HG02623 (cell line): ENCODE data around the gene NSMF.

ENCODE experiments used
- ATAC-seq: cut with Tn5 transposase; IDR thresholded peaks from one replicate; pipeline ENCODE4 v1.9.1; 2021; ENCODE audit warnings: moderate library complexity; ENCODE audit not compliant: unreplicated experiment

Gene NSMF

DNA sequence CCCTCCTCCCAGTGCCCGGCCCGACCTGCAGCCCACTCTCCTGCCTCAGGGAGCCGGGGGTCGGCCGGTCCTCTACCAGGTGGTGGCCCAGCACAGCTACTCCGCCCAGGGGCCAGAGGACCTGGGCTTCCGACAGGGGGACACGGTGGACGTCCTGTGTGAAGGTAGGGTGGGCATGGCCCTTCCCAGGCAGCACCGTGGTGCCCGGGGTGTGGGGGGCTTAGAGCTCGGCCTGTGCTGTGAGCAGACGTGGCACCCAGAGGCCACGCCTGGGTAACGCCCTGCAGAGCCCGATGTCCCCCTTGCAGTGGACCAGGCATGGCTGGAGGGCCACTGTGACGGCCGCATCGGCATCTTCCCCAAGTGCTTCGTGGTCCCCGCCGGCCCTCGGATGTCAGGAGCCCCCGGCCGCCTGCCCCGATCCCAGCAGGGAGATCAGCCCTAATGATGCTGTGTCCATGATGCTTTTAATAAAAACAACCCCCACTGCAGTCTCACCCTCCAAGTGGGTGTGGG lies 25.2 kb downstream of the NSMF start:
- ATAC-seq, result no peak

DNA sequence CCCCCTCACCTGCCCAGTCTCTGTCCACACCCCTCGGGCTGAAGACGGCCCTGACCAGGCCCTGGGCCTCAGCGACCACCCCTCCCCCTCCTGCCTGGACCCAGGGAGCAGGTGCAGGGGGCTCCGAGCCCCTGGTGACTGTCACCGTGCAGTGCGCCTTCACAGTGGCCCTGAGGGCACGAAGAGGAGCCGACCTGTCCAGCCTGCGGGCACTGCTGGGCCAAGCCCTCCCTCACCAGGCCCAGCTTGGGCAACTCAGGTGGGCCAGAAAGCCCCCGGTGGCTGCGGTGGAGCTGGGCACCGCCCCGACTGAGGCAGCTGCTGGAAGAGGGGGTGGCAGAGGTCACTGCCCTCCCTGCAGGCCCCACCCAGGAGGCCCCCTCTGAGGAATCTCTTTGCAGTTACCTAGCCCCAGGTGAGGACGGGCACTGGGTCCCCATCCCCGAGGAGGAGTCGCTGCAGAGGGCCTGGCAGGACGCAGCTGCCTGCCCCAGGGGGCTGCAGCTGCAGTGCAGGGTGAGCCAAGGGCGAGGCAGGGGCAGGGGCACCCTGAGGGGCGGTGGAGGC lies 25.7 kb downstream of the NSMF start:
- no peak for ATAC-seq

DNA sequence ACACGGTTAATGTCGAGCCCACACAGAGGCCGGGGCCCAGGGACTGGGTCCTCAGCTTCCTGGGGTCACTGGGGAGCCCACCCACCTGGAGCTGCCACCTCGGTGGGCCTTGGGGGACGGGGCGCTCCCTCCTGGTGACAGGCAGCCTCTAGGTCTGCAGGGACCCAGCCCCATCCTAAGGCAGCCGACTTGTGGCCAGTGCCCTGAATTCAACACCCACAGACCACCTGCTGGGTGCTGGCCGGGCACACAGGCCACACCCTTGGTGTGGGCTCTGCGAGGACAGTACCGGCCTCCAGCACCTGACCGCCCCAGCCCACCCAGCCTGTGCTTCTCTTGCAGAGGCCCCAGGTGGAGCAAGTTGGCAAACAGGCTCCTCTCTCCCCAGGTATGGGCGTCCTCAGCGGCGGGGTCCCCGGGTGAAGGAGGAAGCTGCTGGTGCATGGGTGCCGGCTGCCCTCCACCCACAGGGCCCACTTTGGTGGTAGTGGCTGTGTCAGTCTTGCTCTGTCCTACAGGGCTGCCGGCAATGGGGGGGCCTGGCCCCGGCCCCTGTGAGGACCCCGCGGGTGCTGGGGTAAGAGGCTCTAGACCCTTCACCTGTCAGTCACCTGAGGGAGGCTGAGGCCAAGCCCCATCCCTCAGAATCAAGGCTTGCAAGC lies 26.3 kb downstream of the NSMF start:
- no peak for ATAC-seq

DNA sequence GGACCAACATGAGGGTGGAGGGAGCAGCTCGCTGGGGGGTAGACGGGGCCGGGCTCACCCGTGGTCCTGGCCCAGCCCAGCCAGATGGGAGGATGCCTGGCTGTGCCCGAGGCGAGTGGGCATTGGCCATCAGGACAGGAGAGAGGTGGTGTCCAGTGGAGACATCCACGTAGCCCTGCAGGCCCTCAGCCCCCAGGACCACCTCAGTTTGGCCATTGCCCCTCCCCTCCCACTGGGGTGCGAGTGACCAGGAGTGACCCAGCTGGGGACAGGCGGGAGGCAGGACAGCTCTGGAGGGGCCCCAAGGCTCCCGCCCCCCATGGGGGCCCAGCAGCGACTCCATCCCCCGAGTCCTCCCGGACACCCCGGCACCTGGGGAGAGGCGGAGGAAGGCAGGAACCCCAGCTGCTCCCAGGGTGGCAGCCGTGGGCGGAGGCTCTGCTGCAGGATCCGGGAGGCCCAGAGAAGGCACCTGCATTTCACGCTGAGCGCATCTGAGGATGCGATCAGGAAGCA lies 27.7 kb downstream of the NSMF start:
- ATAC-seq, result no peak

DNA sequence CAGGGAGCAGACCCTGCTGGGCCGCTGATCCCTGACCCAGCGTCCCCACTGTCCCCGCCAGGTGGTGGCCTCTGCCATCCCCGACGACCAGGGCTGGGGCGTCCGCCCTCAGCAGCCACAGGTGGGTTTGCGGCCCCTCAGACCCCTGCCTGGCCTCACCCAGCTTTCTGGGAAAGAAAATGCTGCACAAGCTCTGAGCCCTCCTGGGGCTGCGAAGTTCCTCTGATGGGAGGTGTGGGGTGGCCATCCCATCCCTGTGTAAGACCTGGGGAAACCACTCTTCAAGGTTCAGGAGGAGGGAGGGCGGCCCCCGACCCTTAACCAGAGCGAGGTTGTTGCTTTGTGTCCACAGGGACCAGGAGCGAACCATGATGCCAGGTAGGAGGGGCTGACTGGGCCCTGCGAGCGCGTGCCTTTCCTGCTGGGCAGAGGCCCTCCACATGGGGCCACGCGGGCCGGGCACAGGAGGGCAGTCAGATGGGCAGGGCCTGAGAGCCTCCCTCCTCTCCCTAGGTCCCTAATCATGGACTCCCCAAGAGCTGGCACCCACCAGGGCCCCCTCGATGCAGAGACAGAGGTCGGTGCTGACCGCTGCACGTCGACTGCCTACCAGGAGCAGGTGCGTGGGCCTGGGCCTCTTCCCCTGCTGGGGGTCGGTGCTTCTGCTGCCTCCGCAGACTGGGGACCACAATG lies 28.3 kb downstream of the NSMF start:
- ATAC-seq, result no peak

DNA sequence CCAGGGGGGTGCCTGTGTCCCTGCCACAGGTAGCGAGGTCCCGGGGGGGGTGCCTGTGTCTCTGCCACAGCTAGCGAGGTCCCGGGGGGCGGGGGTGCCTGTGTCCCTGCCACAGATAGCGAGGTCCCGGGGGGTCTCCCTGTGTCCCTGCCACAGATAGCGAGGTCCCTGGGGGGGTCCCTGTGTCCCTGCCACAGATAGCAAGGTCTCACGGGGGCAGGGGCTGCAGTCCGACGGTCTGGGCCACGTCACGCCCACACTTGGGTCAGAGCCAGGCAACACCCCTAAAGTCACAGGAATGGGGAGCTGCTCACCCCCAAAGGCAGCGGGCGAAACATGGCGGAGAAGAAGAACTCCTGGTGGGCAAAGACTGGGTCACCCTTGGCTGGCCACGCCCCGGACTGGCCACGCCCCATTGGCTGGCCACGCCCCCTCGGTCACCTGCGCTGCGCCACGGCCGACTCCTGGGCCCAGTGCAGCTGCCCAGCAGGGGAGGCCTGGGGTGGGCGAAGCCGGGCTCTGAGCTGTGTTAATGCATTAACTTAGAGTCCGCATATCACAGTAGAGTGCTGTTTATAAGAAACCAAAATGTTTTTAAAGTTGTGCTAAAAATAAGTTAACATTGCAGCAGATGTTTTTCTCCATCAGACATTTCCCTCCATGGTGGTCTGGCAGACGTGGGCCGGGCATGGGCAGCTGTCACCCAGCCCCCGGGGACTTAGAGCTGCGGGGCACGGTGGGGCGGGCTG lies 29.0 kb downstream of the NSMF start:
- no peak for ATAC-seq

DNA sequence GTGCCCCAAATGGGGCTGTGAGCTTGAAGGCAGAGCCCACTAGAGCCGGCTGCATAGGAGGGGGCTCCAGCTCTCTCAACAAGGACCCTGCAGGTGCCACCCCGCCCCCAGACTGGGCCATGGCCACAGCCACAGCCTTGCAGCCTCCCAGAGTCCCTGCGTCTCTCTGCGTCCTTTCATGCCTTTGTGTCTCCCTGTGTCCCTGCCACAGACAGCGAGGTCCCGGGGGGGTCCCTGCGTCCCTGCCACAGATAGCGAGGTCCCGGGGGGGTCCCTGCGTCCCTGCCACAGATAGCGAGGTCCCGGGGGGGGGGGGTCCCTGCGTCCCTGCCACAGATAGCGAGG lies 29.6 kb downstream of the NSMF start:
- ATAC-seq, result no peak

DNA sequence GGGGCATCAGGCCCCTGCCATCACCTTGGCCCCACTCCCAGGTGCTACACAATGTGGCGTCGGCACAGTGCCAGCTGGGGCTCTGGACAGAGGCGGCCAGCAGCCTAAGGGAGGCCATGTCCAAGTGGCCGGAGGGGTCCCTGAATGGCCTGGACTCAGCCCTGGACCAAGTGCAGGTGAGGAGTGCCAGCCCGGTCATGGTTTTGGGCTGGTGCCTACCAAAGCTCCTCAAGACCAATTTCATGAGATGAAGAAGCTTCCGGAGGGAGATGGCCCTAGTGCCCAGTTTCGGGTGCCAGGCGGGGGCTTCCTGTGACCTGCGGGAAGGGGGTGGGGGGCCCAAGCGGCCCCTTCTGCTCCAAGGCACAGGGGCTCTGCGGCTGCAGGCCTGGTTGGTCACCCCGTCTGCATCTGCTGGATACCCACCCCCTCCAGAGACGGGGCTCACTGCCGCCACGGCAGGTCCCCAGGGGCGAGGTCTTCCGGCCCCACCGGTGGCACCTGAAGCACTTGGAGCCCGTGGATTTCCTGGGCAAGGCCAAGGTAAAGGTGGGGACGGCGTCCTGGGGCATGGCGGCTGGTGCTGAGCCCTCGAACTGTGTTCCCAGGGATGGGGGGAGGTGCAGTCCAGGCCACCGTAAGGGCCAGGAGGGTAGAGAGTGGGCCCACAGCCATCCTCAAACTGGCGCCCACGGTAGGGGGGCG lies 30.1 kb downstream of the NSMF start:
- ATAC-seq, result no peak

DNA sequence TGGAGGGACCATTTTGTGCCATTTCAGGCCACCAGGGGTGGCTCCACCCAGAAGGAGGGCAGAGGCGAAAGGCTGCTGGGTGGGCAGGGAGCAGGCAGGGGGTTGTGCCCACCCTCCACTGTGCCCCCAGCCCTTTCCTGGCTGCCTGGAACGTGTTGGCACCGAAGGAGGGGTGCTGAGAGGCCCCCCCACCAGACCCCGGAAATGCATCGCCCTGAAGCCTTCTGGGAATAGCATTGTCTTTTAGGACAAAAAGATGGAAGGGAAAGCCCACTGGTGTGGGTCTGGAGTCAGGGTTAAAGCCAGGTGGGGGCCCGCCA lies 30.9 kb downstream of the NSMF start:
- ATAC-seq, result no peak

DNA sequence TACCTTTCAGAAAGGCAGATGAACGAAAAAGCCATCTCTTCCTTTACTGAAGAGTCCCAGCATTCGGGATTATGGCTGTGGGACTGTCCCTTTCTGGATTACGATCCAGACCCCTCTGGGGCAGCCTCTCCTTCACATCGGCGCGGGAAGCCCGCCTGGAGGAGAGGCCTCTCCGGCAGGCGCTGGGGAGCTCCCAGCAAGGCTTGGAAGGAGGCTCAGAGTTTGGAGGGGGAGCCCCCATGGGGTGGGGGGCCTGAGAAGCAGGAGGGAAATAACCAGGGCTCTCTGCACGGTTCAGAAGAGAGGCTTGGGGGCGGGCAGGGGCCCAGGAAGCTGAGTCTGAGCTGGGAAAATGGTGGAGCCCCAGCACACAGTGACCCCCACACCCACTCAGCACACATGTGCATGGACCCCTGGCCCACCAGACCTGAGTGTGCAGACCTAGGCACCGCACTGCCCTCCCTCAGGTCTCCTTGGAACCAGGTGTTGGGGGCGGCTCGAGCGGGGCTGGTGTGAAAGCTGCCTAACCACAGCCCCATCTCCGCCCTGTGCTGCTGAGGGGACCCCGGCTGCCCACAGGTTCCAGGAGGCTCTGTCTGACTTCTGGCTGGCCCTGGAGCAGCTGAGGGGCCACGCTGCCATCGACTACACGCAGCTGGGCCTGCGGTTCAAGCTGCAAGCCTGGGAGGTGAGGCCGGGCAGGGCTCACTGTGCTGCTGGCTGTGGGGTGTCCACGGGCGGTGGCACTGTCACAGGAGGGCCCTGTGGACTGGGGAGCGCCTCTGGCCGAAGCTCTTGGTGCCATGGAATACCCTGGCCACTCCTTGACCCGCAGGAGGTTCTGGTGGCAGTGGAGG lies 31.5 kb downstream of the NSMF start:
- ATAC-seq, result no peak

DNA sequence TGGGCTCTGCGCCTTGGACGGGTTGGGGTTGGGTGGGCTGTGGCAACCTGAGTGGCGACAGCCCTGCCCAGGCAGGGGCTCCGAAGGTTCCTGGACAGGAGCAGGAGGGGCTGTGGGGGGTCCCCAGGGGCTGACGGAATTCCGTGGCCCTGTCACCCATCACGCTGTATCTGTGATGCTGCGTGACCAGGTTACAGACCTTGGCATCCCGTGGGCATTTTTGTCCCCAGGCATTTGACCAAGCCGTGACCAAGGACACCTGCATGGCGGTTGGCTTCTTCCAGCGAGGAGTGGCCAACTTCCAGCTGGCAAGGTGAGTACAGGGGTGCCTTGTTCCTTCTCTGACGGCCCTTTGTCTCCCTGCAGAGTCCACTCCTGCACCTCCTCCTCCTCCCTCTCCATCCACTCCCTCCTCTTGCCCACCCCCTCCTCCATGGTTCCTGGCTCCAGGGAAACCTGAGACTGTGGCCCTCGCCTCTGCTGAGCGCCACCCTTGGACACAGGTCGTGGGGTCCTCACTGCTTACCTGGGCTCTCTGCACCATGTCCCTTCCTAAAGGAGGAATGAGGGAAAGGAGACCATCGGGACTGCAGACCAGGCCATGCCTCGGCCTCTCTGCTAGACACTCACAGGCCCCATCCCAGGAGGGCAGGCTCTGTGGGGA lies 33.0 kb downstream of the NSMF start:
- ATAC-seq, result no peak

DNA sequence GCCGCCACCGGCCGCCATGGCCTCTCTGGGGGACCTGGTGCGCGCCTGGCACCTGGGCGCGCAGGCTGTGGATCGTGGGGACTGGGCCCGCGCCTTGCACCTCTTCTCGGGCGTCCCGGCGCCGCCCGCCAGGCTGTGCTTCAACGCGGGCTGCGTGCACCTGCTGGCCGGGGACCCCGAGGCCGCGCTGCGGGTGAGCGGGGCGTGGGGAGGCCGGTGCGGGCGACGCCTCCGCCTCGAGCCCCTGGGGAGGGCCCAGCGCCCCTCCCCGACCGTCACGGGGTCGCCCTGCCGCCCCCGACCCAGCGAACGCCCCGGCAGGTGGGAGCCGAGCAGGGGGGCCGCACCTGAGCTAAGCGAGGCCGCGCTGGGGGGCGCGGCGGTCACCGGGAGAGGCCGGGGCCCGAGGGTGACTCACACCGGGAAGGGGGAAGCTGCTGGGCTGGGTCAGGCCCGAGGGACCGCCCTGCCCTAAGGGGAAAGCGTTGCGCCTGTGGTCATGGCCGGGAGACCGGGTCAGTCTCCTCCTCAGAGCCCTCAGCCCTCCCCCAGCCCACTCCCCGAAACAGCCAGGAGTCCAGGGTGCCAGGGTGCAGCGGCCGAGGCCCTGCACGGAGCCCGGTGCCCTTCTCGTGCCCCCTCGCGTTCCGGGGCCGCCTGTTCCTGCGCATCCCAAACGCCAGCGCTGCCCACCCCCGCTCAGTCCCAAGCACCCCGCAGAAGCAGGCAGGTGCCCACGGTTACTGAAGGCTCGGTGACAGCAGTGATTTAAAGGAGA lies 35.4 kb downstream of the NSMF start:
- peak; percentile 7 for ATAC-seq

DNA sequence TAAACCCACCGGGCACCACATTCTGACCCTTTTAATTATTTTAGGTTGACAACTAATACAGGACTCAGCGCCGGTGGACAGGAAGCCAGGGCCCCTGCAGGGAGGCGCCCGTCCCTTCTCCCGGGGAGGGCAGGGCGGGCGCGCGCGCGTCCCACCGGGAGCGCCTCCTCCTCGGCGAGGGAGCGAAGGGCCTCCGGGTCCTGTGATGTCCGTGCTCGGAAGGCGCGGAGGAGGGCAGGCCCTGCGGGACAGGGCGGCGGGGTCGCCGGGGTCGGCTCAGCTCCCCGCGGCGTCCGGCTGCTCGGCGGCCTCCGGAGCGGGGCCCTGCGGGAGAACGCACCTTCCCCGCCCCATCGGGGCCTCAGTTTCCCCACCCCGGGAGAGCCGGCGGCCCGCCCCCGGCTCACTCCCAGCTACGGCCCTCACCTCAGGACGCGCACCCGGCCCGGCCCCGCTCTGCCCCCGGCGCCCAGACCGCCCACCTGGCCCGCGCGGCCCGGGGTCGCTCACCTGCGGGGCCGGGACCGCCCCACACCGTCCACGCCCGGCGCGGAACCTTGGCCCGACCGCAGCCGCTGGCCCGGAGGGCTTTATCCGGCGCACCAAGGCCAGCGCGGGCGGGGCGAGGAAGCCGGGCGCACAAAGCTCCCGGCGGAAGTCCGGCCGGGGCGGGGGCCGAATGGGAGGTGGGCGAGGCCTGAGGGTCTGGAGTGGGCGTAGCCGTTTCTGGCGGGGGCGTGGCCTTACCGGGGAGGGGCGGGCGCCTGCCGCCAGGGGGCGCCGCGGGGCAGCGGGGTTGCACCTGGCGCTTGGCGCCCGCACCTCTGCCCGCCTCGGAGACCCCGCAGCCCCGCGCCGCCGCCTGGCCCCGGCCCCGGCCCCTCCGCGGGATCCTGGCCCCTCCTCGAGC lies 36.3 kb downstream of the NSMF start, which contains the start of the genes EXD3 and NOXA1:
Gene EXD3 (minus strand): TSS at position 559 of the 910 bp plus-strand sequence. CDS start 27,805 bp downstream, outside the sequence.
Gene NOXA1 (plus strand): TSS at position 790 of the 910 bp plus-strand sequence. CDS start 137 bp downstream, outside the sequence.
- peak; percentile 76 for ATAC-seq

DNA sequence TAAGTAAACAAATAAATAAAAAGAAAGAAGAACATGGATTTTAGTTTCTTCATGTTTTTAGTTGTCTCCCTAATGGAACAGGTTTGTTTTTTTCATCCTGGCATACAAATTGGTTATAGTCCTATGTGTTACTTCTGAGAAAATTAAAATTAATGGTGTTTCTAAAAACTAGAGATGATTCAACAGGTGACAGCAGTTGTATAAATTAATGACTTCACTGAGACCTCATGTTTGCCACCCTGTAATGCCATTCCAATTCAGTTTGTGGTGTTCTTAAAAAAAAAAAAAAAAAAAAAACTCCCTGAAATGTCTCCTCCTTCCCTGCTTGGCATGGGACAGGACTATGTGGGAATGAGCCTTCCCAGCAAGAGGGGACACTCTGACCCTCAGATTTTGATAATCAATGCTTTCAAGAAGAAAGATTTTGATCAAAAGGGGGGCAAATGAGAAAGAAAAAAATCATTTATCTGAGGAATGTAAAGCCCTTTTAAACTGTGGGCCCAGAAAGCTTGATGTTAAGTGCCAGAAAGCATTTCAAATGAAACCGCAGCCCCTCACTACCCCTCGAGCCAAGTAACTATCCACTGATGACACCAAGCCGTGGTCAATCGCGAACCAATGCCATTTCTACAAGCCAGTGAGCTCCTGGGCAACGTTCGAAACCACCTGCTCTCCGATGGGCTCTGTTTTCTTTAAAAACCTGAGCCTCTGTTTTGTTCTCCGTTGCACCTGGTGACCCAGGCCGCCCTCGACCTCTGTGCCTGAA lies 37.1 kb downstream of the NSMF start:
- no peak for ATAC-seq

DNA sequence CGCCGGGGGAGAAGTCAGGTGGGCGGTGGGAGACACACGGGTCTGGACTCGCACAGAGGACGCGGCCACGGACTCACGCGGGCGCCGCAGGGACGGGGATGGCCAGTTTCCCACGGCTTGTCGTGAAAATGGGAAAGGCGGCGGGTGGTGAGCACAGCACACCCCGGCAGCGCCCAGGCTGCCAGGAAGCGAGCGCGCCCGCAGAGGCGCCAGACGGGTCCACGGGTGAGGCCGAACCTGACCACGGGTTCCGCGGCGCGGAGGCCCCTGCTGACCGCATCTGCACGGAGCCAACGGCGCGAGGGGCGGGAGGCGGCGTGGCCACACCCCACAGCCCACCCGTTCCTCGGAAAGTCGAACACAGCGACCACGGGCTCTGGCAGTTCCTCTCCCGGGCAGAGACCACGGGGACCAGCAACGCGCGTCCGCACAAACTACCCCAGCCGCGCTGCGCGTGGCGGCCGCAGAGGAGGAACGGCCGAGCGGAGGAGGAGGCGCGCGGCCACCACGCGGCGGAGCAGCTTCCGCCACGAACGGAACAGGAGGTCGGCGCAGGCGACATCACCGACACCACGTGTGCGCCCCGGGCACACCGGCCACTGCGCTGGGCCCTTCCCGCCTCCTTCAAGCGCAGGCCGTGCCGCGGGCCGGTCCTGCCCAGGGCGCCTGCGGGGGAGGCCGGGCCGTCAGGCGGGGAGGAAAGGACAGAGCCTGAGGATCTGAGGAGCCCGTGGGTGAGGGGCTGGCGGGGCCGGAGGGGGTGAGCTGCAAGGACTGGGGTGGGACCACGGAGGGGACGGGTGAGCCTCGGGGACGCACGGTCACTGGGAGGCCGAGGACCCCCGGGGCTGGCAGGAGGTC lies 41.7 kb downstream of the NSMF start:
- no peak for ATAC-seq
